Stimulated activated CD4-positive, alpha-beta T cell treated with anti-CD3 and anti-CD28 coated beads, Interleukin-1b, Interleukin-23, amount 100 ng/mL, for 48 hours (primary cell): ENCODE data around the gene PROB1.
"Not testable (repeated sequence)": the region's sequence is repeated elsewhere in the genome, so short reads cannot be mapped to it uniquely, and the experiment has no call there.

Experiments used
- DNase-seq: peaks from one replicate; pipeline ENCODE4 v3.0.0-alpha.2; 2020

Gene PROB1

GRCh38 chr5:139410993-139411828, 16.3 kb upstream of the PROB1 start:
- DNase-seq, result no peak

- DNase-seq, result no peak
These were observed 15.5 kb upstream of the PROB1 start for GRCh38 chr5:139410121-139410992.

DNA sequence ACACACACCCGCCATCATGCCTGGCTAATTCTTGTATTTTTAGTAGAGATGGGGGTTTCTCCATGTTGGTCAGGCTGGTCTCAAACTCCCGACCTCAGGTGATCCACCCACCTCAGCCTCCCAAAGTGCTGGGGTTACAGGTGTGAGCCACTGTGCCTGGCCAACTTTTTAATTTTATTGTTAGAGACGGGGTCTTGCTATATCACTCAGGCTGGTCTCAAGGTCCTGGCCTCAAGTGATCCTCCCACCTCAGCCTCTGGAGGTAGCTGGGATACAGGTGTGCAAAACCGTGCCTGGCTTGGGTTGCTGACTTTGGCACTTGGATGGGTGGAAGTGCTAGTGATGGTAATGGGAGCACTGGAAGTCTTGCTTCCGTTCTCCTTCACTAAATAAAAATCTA, 14.2 kb upstream of the PROB1 start:
- DNase-seq, result not testable (repeated sequence)

DNA sequence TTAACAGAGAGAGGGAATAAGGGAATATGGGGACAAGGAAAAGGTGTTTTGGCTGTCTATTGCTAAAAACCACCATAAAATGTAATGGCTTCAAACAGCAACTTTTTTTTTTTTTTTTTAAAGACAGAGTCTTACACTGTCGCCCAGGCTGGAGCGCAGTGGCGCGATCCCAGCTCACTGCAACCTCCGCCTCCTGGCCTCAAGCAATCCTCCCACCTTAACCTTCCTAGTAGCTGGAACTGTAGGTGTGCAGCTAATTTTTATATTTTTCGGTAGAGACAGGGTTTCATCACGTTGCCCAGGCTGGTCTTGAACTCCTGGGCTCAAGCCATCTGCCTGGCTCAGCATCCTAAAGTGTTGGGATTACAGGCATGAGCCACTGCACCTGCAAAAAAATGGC, 13.3 kb upstream of the PROB1 start:
- no peak for DNase-seq

DNA sequence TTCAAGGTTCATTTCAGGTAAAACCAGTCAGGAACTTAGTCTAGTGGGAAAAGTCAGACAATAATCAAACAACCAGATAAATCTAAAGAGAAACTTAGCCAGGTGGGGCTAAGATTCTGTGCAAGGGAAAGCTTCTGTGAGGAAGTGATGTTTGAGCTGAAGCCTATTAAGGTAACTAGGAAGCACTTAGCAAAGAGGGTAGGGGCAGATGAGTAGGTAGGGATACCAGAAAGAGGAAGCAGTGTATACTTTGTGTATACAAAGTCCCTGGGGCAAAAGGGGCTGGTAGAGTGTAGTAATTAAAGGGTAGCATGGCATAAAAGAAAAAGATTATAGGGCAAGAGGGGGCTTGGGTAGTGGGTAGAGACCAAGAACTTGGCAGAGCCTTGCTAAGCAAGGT, 12.6 kb upstream of the PROB1 start:
- DNase-seq, result no peak

DNA sequence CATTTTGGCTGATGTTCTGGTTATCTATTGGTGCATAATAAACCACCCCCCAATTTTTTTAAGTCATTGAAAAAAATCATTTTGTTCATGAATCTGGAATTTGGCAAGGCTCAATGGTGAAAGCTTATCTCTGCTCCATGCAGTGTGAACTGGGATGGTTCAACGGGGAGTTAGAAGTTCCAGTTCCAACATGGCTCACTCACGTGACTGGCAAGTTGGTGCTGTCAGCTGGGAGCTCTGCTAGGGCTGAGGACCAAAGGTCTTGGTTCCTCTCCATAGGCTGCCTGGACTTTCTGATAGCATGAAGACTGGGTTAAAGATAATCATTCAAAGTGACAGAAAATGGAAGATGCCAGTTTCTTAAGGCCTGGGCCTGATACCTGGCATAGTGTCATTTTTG, 12.1 kb upstream of the PROB1 start:
- no peak for DNase-seq

DNA sequence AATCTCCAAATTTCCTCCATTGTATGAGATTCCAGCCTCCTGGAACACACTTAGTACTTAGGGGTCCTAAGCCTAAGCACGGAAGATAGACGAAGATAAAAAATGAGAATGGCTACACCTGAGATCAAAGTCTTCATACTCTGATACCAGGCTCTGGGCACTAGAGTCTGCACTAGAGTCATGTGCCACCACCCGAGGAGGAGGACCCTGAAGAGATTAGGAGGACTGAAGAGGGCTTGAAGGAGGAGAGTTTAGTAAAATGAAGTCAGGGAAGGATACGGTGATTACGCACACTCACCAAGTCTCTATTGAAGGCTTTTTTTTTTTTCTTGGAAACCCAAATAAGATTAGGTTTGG, 9.6 kb upstream of the PROB1 start:
- no peak for DNase-seq

GRCh38 chr5:139403787-139404483, 9.0 kb upstream of the PROB1 start, which contains the start of gene SPATA24:
SPATA24 (minus strand) TSS chr5:139404089; CDS start chr5:139404060, 29 bp downstream.
- DNase-seq, result peak; percentile 99

DNA sequence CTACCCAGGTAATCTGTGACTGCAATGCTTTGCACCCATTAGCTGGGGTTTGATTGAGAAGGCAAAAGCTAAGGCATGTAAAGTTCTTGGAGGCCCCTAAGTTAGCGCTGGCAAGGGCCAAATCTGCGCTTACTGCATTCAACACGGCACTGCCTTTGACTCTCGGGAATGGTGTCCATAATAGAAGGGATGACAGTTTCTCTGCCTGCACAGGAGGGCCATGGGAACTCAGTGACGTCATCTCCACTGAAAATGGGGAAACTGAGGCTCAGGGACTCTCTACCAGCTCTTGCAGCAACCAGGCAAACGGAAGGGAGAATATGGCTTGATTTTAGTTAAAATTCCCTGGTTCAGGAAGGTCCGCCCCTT, 8.5 kb upstream of the PROB1 start:
- no peak for DNase-seq

DNA sequence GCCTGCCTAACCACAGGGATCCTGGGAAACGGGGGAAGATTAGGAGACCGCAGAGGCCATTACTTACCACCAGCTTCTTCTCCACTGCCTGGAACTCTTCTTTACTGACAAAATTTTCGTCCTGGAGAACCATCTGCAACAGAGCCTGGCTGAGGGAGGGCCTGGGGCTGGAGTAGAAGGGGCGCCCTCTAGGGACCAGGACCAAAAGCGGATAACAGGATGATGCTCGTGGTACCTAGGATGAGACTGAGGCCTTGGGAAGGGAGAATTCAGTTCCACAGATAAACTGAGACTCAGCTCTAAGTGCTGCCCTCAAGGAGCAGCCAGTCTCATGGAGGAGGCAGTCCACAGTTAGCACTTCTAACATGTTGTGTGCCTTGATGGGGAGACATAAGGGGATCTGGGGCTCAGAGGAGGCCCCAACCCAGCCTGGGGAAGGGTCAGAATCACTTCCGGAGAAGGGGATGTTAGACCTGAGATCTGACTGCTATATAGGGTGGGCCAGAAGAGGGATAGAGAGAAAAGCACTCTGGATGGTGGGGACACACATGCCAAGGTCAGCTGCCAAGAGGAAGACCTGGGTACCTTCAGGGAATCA, 7.8 kb upstream of the PROB1 start:
- DNase-seq, result no peak

DNA sequence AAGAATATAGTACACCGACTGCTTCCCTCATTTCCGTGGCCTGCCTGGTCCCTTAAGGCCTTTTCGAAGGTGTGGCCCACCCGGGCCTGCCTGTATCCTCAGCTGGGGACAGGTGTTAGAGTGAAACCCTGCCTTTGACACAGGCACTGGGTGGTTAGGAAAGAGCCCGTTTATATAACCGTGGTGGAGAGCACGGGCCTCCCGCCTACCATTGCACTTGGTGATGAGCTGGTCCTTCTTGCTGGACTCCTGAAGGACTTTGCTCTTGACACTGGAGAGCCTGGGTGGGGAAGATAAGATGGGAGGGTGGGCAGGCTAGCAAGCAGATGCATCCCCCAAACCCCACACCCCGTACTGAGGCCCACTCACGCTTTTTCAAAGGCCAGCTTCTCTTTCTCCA, 6.6 kb upstream of the PROB1 start:
- no peak for DNase-seq

GRCh38 chr5:139399501-139400121, 4.7 kb upstream of the PROB1 start:
- no peak for DNase-seq

DNA sequence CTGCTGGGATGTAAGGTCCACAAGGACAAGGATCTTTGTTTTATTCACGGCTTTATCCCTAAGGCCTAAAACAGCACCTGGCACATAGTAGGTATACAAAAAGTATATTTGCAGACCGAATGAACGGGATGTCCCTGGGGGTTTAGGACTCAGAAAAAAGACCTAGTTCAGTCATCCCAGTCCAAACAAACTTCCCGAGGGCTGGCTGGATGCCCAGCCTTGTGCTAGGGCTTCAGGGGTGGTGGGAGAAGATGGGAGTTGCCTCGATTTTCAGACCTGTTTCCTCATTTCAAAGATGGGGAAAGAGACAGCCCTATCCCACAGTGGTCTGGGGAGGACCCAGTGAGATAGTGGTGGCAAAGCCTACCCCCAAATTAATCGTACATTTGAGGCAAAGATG, 3.0 kb upstream of the PROB1 start:
- DNase-seq, result no peak

GRCh38 chr5:139396691-139397090, 1.8 kb upstream of the PROB1 start:
- DNase-seq, result no peak

GRCh38 chr5:139395844-139396640, 1.1 kb upstream of the PROB1 start:
- no peak for DNase-seq

DNA sequence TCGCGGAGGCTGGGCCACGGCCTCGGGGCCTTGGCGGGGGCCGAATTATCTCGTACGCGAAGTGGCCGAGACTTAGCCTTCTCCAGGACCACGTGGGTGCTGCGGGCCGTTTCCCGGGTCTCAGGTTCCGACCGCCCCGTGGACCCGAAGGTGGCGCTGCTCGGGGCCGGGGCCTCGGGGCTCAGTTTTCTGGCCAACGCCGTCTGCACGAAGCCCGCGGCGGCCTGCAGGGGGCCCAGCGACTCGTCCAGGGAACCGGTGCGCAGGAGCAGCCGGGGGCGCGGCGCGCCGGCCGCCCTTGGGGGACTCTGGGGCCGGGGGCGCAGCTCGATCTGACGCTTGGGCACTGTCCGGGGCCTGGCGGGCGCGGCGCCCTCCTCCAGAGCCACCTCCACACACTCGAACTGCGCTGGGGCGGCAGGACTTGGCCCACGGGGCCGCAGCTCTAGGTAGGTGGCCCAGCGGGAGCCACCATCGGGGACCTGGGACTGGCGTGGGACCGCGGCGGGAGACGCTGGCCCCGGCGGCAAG, 716 bp downstream of the PROB1 start:
- no peak for DNase-seq

- DNase-seq, result no peak
These were observed 1.3 kb downstream of the PROB1 start for GRCh38 chr5:139393497-139394122.

GRCh38 chr5:139392678-139393496, 2.0 kb downstream of the PROB1 start:
- peak; percentile 88 for DNase-seq

- no peak for DNase-seq
These were observed 2.6 kb downstream of the PROB1 start for GRCh38 chr5:139392324-139392677.
